ENCODE data around the gene PDLIM1.

Gene PDLIM1

DNA sequence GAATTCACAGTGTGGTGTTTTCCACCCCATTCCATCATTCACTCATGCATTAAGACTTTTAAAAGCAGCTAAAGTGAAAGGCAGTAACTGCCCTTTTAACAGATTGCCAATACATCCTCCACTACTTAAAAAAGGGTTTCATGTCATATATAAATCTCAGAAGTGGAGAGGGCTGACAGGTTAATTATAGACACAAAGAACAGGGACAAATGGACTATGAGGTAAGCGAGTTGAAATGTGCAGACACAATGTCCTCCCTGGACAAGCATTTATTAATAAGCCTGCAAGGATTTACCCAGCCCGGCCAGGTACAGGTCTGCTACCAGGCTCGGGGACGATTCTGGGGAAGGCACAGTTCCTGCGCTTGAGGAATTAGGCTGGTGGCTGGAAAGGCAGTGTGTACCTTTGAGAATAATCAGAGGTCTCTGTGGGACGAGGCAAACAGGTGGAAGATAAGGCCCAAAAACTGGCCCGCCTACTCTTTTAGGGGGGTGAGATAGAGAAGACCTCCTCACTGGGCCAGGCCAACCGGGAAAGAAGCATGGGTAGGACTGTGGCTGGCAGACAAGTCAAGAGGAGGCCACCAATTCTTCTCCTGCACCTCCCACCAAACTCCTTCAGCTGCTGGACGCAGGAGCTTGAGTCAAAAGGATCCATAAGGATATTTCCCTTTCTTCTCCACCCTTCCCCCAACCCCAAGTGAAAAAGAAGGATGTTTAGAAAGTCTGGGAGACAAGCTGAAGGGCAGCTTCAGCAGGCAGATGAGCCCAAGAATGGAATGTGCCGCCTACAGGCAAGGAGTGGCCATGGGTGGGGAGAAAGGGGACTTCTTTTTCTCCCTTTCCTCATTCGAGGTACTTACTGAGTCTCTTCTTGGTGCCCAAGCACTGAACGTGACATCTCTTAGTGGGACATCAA lies 1.5 kb downstream of the PDLIM1 start:
- no peak for TF ChIP-seq SNAI2 (CRISPR knock-in tag; IDR thresholded peaks at IDR 0.05)
- 0 out of 2 replicates have a peak, but pooled peaks have one; percentile 25 for TF ChIP-seq ISL1 (CRISPR knock-in tag; IDR thresholded peaks at IDR 0.05)
- peak; percentile 7; the same call in 1 of the 3 replicates for ATAC-seq

DNA sequence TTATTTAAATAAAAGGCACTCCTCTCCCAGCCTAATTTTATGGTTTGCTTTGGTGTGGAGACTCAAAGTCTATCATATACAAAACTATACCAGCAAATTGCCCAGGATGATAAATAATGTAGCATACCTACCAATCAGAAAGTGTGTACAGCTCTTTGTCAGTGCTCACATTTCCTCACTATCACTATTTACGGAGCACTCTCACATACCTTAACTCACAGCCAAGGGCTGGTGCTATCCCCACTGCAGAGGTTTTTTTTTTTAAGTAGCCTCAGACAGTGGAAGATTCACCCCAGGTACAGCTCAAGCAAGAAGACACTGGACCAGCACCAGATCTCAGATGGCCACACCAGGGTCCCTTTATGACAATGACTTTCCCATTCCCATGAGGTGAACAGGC lies 2.5 kb downstream of the PDLIM1 start:
- no peak for TF ChIP-seq ZNF70 (CRISPR knock-in tag; IDR thresholded peaks at IDR 0.05)
- no peak for TF ChIP-seq RARB (CRISPR knock-in tag; IDR thresholded peaks at IDR 0.05)
- no peak for TF ChIP-seq GLIS3 (CRISPR knock-in tag; IDR thresholded peaks at IDR 0.05)
- TF ChIP-seq, protein P1, sequence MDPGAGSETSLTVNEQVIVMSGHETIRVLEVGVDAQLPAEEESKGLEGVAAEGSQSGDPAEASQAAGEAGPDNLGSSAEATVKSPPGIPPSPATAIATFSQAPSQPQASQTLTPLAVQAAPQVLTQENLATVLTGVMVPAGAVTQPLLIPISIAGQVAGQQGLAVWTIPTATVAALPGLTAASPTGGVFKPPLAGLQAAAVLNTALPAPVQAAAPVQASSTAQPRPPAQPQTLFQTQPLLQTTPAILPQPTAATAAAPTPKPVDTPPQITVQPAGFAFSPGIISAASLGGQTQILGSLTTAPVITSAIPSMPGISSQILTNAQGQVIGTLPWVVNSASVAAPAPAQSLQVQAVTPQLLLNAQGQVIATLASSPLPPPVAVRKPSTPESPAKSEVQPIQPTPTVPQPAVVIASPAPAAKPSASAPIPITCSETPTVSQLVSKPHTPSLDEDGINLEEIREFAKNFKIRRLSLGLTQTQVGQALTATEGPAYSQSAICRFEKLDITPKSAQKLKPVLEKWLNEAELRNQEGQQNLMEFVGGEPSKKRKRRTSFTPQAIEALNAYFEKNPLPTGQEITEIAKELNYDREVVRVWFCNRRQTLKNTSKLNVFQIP (CRISPR knock-in tag; IDR thresholded peaks at IDR 0.05; ENCODE audit: borderline replicate concordance, low read depth), result no peak
- TF ChIP-seq, protein P2, sequence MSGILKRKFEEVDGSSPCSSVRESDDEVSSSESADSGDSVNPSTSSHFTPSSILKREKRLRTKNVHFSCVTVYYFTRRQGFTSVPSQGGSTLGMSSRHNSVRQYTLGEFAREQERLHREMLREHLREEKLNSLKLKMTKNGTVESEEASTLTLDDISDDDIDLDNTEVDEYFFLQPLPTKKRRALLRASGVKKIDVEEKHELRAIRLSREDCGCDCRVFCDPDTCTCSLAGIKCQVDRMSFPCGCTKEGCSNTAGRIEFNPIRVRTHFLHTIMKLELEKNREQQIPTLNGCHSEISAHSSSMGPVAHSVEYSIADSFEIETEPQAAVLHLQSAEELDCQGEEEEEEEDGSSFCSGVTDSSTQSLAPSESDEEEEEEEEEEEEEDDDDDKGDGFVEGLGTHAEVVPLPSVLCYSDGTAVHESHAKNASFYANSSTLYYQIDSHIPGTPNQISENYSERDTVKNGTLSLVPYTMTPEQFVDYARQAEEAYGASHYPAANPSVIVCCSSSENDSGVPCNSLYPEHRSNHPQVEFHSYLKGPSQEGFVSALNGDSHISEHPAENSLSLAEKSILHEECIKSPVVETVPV (CRISPR knock-in tag; IDR thresholded peaks at IDR 0.05), result no peak
- no peak for TF ChIP-seq ZFP30 (CRISPR knock-in tag; IDR thresholded peaks at IDR 0.05)
- TF ChIP-seq ISL1 (CRISPR knock-in tag; IDR thresholded peaks at IDR 0.05), result no peak
- TF ChIP-seq, protein P3, sequence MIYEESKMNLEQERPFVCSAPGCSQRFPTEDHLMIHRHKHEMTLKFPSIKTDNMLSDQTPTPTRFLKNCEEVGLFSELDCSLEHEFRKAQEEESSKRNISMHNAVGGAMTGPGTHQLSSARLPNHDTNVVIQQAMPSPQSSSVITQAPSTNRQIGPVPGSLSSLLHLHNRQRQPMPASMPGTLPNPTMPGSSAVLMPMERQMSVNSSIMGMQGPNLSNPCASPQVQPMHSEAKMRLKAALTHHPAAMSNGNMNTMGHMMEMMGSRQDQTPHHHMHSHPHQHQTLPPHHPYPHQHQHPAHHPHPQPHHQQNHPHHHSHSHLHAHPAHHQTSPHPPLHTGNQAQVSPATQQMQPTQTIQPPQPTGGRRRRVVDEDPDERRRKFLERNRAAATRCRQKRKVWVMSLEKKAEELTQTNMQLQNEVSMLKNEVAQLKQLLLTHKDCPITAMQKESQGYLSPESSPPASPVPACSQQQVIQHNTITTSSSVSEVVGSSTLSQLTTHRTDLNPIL (CRISPR knock-in tag; IDR thresholded peaks at IDR 0.05; ENCODE audit: low read depth), result no peak
- TF ChIP-seq ZFP3 (CRISPR knock-in tag; IDR thresholded peaks at IDR 0.05), result no peak
- TF ChIP-seq BACH2 (CRISPR knock-in tag; IDR thresholded peaks at IDR 0.05; ENCODE audit: borderline replicate concordance), result no peak
- TF ChIP-seq, protein P4, sequence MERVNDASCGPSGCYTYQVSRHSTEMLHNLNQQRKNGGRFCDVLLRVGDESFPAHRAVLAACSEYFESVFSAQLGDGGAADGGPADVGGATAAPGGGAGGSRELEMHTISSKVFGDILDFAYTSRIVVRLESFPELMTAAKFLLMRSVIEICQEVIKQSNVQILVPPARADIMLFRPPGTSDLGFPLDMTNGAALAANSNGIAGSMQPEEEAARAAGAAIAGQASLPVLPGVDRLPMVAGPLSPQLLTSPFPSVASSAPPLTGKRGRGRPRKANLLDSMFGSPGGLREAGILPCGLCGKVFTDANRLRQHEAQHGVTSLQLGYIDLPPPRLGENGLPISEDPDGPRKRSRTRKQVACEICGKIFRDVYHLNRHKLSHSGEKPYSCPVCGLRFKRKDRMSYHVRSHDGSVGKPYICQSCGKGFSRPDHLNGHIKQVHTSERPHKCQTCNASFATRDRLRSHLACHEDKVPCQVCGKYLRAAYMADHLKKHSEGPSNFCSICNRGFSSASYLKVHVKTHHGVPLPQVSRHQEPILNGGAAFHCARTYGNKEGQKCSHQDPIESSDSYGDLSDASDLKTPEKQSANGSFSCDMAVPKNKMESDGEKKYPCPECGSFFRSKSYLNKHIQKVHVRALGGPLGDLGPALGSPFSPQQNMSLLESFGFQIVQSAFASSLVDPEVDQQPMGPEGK (CRISPR knock-in tag; IDR thresholded peaks at IDR 0.05; ENCODE audit: borderline replicate concordance), result no peak
- no peak for TF ChIP-seq ZNF565 (CRISPR knock-in tag; conservative IDR thresholded peaks at IDR 0.05; ENCODE audit: low read depth)
- TF ChIP-seq, protein P5, sequence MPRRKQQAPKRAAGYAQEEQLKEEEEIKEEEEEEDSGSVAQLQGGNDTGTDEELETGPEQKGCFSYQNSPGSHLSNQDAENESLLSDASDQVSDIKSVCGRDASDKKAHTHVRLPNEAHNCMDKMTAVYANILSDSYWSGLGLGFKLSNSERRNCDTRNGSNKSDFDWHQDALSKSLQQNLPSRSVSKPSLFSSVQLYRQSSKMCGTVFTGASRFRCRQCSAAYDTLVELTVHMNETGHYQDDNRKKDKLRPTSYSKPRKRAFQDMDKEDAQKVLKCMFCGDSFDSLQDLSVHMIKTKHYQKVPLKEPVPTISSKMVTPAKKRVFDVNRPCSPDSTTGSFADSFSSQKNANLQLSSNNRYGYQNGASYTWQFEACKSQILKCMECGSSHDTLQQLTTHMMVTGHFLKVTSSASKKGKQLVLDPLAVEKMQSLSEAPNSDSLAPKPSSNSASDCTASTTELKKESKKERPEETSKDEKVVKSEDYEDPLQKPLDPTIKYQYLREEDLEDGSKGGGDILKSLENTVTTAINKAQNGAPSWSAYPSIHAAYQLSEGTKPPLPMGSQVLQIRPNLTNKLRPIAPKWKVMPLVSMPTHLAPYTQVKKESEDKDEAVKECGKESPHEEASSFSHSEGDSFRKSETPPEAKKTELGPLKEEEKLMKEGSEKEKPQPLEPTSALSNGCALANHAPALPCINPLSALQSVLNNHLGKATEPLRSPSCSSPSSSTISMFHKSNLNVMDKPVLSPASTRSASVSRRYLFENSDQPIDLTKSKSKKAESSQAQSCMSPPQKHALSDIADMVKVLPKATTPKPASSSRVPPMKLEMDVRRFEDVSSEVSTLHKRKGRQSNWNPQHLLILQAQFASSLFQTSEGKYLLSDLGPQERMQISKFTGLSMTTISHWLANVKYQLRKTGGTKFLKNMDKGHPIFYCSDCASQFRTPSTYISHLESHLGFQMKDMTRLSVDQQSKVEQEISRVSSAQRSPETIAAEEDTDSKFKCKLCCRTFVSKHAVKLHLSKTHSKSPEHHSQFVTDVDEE (CRISPR knock-in tag; IDR thresholded peaks at IDR 0.05), result no peak
- TF ChIP-seq ZNF8 (CRISPR knock-in tag; IDR thresholded peaks at IDR 0.05), result no peak
- no peak for TF ChIP-seq SNAI2 (CRISPR knock-in tag; IDR thresholded peaks at IDR 0.05)
- no peak for TF ChIP-seq TCF4 (CRISPR knock-in tag; IDR thresholded peaks at IDR 0.05; ENCODE audit: borderline replicate concordance)
- TF ChIP-seq OSR1 (CRISPR knock-in tag; IDR thresholded peaks at IDR 0.05), result no peak
- no peak for TF ChIP-seq PPARA (CRISPR knock-in tag; IDR thresholded peaks at IDR 0.05; ENCODE audit: borderline replicate concordance)
- no peak for TF ChIP-seq ESRRG (CRISPR knock-in tag; IDR thresholded peaks at IDR 0.05)
- no peak for ATAC-seq

DNA sequence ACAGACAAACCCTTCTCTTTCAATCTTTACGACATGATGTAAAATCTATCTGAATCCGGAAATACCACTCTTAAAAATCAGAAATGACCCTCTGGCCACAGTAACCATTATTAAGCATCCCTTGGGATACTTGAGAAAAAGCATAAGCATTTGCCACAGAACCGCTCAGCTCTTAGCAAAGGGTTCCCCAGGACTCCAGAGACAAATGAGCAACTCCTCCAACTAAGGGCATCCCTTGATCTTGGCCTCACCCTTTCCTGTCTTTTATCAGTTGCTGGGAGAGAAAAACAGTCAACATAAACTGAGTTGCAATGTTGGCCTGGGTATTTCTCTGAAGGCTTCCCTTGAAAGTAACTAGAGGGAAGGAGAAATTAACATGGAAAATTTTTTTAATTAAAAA lies 3.5 kb downstream of the PDLIM1 start:
- no peak for ATAC-seq
- TF ChIP-seq BACH2 (CRISPR knock-in tag; IDR thresholded peaks at IDR 0.05; ENCODE audit: borderline replicate concordance), result no peak
- no peak for TF ChIP-seq ZFP3 (CRISPR knock-in tag; IDR thresholded peaks at IDR 0.05)
- TF ChIP-seq RARB (CRISPR knock-in tag; IDR thresholded peaks at IDR 0.05), result no peak
- TF ChIP-seq ZNF8 (CRISPR knock-in tag; IDR thresholded peaks at IDR 0.05), result no peak
- TF ChIP-seq GLIS3 (CRISPR knock-in tag; IDR thresholded peaks at IDR 0.05), result no peak
- TF ChIP-seq, protein P2 (CRISPR knock-in tag; IDR thresholded peaks at IDR 0.05), result no peak
- TF ChIP-seq ZNF70 (CRISPR knock-in tag; IDR thresholded peaks at IDR 0.05), result no peak
- TF ChIP-seq ZNF565 (CRISPR knock-in tag; conservative IDR thresholded peaks at IDR 0.05; ENCODE audit: low read depth), result no peak
- TF ChIP-seq, protein P3 (CRISPR knock-in tag; IDR thresholded peaks at IDR 0.05; ENCODE audit: low read depth), result no peak
- TF ChIP-seq, protein P1 (CRISPR knock-in tag; IDR thresholded peaks at IDR 0.05; ENCODE audit: borderline replicate concordance, low read depth), result no peak
- TF ChIP-seq PPARA (CRISPR knock-in tag; IDR thresholded peaks at IDR 0.05; ENCODE audit: borderline replicate concordance), result no peak
- TF ChIP-seq ARNTL (CRISPR knock-in tag; IDR thresholded peaks at IDR 0.05; ENCODE audit: borderline replicate concordance, low read depth), result no peak
- TF ChIP-seq OSR1 (CRISPR knock-in tag; IDR thresholded peaks at IDR 0.05), result no peak
